EH (cell line): ENCODE measurements around the gene UBE2J2.

Source experiments
- DNase-seq: peaks from one replicate; pipeline ENCODE4 v3.0.0-alpha.2; 2015; ENCODE audit warnings: low read depth

The UBE2J2 gene

DNA sequence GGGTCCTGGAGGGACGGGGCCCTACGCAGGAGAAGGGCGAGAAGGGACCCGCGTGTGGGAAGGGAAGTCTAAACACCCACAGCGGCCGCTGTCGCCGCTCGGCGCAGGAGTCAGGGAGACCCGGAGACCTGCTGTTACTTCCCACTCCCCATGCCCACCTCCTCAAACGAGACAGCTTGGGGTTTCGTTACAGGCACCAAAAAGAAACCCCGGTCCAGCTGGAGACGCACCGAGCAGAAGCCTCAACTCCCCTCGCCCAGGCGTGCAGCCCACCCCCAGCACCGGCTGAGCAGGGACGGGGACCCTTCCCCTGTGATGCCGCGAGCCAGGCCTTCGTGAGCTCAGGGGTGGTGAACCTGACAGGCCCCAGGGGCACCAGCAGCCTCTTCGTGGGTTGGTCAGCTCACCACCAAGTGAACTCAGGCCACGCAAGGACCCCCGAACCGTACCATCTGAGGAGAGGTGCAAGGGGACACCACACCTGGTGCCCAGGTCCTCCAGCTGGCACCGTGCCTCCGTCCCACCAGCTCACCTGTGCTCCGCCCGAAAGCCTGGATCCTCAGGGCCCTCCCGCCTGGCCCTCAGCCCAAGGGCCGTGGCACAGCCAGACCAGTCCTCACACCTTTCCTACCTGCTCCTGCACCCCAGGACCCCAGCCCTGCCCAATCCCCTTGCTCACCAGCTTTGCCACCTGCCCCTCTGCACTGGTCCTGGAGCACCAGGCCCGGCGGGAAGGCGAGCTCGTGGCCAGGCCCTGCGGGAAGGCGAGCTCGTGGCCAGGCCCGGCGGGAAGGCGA is 46.9 kb downstream of the UBE2J2 start:
- DNase-seq: no peak

DNA sequence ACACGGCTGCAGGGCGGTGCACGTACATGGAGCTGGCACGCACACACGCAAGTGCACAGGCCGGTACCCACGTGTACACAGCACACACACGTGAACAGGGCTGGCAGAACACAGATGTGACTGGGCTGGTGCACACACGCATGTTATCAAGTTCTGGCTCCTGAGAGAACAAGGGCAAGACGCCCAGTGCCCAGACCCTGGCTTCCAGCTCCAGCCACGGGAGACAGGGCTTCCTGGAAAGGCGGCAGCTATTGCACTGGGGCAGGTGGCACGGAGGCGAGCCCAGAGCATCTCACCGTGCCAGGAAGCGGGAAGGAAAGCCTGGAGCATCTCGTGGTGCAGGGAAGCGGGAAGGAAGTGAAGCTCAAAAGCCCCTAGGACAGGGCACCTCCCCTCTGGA is 47.7 kb downstream of the UBE2J2 start:
- no peak for DNase-seq

DNA sequence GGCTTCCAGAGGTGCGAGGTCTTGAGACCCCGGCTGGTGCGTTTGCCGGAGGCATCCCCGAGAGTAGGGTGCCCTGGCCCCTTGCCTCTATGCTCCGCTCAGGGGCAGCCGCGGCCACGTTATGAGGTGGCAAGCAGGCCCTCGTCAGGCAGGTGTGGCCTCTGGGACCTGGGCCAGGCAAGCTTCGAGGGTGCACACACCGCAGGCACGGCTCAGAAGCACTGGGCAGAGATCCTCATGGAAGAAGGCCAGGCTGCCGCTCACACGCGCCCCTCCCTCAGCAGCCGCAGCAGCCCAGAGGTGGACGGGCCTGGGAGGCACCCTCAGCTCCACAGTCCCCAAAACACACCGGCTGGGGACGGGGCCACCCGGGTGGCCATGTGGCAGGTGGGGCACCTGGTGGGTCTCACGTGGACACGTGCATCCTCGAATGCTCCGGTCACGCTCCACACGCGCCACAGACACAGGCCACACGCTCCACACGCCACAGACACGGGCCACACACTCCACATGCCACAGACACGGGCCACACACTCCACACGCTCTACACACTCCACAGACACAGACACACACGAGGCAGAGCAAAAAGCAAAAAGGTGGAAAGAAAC is 48.3 kb downstream of the UBE2J2 start:
- DNase-seq: no peak

DNA sequence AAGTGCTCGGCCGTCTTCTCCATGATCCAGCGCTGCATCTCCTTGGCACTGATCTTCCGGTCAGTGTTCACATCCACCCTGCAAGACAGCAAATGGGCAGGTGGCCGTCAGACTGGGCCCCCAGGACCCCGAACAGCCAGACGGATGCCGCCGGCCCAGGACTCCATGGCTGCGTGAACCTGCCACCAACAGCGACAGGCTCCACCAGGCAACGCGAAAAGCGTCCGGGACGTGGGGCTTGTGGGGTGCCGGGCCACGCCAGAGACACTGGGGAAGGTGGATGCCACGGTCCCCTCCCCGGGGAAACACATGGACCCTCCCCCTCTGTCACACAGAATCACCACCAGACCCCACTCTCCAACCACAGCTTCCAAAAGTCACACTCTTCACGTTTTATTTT is 49.8 kb downstream of the UBE2J2 start:
- no peak for DNase-seq

DNA sequence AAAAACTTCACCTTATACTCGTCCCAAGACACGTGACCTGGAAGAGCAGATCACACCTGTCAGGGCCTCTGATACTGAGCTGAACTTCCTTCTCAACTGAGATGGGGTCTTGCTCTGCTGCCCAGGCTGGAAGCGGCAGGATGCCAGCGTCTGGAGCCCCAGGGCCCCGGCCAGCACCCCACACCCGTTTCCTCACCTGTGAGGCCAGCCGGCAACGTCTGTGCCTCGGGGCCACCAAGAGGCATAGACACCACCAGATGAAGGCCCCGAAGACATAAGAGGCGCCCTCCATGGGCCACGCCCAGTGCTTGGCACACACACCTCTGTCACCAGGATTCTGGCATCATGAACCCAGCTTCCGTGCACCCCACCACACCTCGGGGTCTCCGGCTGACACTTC is 50.3 kb downstream of the UBE2J2 start:
- DNase-seq: no peak

DNA sequence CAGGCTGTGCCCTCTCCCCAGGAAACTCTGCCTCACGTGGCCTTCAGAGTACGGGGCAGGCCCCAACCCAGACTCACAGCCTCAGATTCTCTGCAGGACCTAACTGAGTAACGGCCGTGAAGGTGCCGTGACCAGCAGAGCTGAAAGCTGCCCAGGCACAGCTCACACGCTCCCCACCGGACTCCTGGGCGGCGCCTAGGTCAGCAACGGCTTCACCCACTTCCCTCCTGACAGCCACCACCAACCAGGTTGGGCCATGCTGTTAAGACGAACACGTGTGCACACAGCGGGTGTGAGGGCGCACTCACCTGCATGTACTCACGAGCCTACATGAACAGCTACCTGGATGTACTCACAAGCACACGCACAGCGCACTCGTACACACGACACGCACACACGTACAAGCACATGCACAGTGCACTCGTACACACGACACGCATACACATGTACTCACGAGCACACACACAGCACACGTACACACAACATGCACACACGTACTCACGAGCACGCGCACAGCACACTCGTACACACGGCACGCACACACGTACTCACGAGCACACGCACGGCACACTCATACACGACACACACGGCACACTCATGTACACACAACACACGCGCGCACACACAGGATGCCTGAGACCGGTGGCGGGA is 51.0 kb downstream of the UBE2J2 start:
- no peak for DNase-seq

DNA sequence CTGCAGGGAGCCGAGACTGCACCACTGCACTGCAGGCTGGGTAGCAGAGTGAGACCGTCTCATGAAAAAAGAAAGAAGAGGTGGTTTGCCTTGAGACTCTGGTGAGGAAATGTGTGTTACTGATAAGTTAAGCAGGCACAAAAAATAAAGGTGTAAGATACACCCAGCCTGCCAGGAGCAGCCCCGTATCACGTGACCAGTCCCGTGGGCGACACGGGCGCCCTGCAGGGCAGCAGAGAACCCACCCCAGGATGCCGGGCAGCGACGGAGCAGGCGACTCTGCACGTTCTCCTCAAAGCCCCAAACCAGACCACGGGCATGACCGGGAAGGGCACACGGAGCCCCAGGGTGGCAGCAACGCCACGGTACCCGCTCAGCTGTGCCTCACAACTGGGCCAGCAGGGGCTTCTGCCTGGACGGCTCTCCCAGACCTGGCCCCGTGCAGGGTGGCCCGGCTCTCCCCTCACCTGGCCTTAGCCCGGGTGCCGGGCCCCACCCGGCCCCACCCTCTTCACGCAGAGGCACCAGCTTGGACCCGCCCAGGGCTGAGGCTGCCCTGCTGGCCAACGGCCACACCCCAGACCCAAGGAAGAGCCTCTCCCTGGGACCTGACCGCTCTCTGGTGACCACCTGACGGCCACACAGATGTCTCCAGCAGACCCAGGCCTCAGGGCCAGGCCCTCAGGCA is 51.6 kb downstream of the UBE2J2 start:
- no peak for DNase-seq

DNA sequence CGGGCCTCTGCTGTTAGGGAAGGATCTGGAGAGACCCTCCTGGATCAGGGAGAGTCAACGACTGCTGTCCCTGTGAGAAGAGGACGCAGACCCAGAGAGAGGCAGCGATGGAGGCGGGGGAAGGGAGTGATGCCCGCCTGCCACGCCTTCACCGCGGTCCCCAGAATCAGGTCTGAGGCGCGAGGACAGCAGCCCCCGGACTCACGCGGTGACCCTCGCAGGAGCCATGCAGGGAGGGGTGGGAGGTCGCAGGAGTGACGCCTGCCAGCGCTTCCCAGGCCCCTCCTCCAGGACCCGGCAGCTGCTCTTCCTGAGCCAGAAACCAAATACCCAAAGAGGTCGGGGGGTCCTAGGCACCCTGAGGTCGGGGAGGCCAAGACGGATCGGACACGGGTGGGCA is 53.5 kb downstream of the UBE2J2 start:
- DNase-seq: no peak

DNA sequence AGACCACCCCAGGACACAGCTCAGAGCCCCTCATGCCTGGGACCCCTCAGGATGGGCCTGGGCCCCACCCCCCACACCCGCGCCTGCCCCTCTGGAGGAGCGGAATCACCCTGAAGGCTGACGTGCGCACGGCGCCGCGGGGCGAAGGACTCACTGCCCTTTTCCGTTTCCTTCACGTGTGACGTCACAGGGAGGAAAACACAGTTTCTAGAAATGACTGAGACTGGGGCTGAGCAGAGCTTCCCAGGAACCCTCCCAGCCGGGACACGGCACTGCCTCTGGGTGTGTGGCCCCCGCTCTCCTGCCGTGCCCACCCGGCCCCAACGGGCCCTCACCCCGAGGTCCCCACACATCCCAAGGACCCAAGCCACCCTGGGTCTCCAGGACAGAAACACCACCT is 54.3 kb downstream of the UBE2J2 start:
- no peak for DNase-seq

DNA sequence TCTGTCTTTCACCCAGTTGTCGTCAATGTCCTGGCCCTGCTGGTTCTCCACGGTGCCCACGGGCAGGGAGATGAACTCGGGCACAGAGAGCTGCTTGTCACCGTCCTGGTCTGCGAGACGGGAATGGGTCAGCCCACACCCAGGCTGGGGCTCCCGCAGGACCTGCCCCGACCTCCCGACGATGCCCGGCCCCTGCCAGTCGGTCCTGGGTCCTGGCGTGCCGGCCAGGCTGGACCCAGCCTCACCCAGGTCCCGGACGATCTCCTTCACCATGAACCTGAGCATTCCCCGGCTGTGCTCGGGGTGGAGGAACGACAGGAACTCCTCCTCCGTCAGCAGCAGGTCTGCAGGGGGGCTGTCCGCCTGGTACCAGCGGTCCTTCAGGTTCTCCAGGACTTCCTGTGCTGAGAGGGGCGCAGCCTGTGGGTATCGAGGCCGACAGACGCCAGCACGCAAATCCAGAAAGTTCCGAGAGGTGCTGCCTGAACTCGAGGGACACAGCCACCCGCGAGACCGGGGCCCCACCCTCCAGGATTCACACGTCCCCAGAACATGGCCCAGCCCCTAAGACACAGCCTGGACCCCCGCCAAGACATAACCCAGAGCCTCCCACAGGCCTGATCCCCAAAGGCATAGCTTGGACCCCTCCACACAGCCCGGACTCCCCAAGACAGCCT is 55.0 kb downstream of the UBE2J2 start:
- no peak for DNase-seq

DNA sequence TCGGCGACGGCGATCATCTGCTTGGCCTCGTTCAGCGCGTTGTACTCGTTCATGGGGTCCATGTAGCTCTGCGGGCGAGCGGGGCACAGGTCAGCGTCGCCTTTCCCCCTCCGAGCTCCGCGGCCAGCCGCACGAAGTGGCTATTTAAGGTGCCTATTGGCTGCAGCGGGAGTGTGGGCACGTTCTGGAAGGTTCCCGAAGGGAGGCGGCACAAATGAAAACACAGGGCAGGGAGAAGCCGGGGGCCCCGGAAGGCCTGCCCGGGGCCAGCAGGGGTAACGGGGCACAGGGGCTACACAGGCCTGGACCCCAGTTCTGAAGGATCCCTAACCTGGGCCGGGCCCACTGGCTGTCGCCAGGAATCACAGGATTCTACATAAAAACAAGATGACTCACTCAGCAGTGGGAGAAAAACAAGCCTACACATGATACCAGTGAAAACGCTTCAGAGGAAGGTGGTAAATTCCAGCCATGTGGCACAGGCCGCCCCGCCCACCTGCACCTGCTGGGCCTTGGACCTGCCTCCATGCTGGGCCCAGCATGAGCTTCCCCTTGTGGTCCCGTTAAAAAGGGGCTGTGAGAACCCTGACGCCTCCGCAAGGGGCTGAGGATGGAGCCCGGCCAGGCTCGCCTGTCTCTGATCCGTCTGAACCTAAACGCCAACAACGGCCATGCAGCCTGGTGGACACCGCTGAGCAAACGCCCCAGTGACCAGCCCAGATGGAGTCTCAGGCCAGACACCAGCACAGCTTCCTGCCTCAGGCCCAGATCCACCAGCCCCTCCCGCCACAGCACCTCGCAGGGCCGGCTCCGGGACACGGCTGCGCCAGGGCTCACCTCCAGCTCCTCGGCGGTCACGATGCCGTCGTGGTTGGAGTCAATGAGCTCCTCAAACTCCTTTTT is 55.8 kb downstream of the UBE2J2 start:
- no peak for DNase-seq

DNA sequence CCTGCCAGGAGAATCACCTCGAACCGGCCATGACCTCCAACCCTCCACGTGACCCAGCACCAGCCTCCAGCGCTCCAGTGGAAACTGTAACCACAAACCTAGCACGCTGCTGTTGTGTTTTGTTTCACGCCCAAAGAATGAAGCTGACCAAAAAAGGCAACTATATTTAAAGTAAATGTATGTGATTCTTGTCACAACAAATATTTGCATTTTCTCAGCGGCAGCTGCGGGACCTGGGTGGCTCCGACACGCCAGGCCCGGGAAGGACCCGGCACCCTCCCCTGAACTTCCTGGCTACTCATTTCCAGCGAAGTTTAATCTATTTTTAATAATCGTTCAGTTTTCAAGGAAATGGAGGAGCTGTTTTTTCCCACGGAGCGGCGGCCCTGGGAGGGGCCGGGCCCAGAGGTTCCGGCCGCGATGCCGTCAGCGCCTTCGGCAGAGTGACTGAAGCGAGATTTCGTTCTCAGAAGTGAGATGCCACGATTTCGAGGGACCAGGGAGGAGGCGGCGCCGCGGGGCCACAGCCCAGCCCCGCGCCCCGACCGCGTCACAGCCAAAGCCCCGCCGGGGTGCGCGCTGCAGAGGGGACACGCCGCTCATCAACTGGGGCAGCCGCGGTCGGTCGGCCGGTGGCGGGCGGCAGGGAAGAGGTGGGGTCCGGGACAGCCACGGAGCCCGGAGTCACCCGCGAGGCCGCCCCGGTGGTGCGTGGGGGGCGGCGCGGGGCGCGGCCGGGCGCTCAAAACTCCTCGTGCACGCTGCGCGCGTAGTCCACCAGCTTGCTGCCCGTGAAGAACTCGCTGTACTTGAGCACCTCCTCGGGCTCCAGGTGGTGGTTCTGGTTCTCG is 56.7 kb downstream of the UBE2J2 start:
- no peak for DNase-seq

DNA sequence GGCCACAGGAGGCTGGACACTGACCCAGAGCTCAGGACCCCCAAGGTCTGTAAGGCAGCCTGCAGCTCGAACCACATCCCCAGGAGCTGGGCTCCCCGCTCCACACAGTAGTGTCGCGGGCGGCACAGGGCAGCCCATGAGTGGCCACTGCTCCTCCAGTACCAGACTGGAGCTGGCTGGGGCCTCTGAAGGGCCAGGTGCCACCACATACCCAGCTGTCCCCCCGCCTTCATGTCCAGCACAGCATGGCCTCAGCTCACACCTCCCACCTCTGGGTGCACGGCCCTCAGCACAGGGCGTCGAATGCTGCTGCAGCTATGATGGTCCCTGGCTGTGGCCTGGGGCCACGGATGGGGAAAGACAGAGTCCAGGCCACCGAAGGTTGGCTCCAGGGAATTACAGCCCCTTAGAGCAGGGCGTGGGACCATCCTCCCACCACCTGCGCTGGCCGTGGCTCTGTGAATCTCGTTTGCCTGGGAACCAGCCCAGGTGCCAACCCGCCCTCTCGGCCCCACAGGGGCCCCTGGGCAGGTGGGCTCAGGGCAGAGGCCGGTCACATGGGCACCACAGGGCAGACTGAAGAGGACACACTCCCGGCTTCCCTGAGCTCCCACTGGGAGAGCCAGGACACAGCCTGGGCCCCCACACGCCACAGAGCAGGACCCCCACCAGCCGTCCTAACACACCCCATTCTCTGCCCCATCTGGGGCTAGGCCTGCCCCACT is 57.6 kb downstream of the UBE2J2 start:
- no peak for DNase-seq

DNA sequence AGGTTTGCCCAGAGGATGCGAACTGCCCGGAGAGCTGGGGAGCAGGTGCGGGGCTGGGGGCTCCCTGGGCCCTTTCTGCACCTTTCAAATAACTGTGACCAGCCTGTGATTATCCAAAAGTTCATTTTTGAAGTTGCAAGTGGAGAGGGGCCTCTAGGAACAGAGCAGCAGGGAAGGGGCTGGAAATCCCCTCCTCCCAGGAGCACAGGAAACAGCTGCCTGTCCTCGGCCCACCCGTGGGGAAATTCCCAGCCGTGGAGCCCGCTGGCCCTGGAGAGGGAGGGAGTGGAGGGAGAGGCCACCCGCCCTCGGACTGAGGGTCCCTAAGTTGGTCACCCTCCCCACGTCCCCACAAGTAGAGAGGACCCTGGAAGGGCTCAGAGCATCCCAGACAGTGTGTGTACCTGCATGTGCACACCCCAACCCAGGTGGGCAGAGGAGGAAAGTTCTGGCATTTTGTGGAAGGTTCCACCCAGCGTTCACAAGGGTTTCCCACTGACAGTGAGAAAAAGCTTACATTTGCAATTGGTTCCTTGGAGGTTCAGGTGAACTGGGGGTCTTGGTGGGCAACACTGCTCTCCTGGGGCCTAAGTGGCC is 58.5 kb downstream of the UBE2J2 start:
- no peak for DNase-seq

DNA sequence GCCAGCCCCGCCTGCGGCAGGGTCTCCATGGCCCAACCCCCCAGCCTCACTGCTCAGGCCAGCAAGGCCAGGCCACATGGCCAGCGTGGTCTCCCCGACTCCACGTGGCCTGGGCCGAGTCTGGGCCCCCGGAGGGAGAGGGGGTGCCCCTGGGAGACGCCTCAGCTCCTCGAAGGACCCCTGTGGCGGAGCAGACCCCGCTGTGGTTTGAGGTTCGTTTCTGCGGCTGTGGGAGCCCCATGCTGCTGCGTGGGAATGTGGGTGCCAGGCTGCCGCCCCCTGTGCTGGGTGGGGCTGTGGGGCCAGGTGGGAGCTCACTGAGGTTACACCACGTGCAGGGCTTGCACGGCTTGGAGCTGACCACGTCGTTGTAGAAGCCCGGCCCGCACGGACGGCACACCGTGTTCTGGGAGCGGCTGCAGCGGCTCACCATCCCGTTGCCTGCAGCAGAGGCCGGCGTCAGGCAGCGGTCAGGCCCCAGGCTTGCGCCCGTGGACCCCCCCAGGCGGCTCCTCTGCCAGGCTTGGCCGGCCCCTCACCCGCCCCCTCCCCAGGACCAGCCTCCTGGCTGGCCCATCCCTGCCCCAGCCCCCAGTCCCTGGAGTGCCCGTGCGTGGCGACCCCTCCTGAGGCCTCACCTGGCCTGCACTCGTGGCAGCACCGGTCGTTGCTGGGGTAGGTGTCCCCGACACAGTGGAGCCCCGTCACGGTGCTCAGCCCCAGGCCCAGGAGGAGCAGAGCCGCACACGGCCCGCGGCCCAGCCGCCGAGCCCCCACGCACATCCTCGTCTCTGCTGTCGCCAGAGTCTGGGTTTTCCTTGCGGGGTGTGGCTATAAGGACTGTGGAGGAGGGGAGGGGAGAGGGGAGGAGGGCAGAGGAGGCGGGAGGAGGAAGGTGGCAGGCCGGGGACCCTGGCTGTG is 60.0 kb downstream of the UBE2J2 start, which contains the start of gene TNFRSF4:
TNFRSF4 (minus strand) TSS at position 809 of the 921 bp plus-strand sequence; CDS start at position 783, 26 bp downstream.
- no peak for DNase-seq

DNA sequence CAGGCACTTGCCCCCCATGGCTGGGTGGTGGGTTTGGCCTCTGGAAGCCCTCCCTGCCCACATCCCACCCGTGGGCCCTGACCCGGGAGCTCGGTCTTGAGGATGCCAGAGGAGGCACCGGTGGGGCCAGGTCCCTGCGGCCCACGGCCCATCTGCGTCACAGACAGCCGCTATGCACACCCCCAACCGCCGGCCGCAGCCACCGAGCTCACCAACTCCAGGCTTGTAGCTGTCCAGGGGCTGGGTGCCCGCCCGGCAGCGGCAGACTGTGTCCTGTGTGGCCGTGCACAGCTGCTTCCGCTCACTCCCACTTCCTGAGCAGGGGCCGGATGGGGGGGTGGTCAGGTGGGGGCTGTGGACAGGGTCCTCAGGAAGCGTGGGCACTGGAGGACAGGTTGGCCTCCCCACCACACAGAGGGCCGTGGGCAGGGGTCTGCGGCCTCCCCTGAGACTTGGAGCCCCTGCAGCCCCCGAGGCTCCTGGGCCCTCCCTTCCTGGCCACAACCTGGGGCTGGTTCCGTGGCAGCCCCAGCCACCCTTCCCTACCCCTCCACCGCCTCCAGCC is 60.8 kb downstream of the UBE2J2 start:
- DNase-seq: no peak
